NCI-H2081 (cell line): ENCODE measurements around the gene MEPE.
"Not testable (repeated sequence)": the region's sequence is repeated elsewhere in the genome, so short reads cannot be mapped to it uniquely, and the experiment has no call there.

Experiments
- DNase-seq, 2 experiments: peaks; one replicate each; lab custom pipeline; 2025; lab: John Stamatoyannopoulos, UW

Gene MEPE

GRCh38 chr4:87882861-87883260 lies 50.1 kb downstream of the MEPE start:
- no peak for DNase-seq

GRCh38 chr4:87884976-87885549 lies 52.3 kb downstream of the MEPE start:
- no peak for DNase-seq

- no peak for DNase-seq
Measured at GRCh38 chr4:87886083-87886482, 53.3 kb downstream of the MEPE start.

- DNase-seq: not testable (repeated sequence)
Measured at GRCh38 chr4:87890753-87891152, 58.0 kb downstream of the MEPE start.

GRCh38 chr4:87895964-87896621 lies 63.3 kb downstream of the MEPE start:
- DNase-seq: no peak
